DMS53 treated with DMSO at 0.1 percent for 48 hours (cell line): ENCODE results near the gene STAC.
"Not testable (repeated sequence)": the region's sequence is repeated elsewhere in the genome, so short reads cannot be mapped to it uniquely, and the experiment has no call there.

ENCODE experiments used
- DNase-seq: peaks from one replicate; lab custom pipeline; 2025; ENCODE audit not compliant: unreplicated experiment; lab: John Stamatoyannopoulos, UW

STAC gene

GRCh38 chr3:36578418-36578817 is 198.1 kb downstream of the STAC start:
- not testable (repeated sequence) for DNase-seq

DNA sequence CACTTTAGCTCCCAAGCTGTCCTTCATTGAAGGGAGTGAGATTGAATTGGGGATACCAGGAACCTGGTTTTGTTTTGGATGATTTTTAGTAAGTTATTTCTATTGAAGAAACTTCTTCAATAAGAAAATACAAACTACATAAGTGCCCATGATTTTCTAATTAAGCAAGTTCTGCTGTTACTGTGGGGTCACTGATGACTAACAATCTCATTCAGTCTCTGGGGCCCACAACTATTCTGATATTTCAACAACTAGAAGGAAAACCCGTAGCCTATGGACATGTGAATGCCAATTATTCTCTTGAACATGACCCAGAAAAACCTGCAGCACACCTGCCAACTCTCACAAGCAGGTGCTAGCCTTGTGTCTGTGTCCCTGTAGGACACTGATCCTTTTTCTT is 199.4 kb downstream of the STAC start:
- DNase-seq, result no peak

DNA sequence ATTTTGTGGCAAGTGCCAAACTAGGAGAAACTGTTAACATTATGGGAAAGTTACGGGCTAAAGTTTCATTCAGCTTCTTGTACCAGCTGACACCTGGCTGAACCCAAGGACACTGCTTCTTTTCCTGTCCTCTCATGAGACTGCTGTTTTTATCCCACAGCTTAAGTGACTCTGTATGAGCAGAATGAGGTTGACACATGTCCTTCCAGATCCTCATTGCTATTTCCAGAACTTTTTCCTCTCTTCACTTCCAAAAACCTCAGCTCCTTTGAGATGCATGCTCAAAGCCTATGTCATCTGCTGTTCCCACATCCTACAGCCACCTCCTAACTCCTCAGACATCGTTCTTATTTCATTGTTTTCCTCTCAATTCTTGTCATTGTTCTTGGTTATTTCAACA is 200.4 kb downstream of the STAC start:
- no peak for DNase-seq

DNA sequence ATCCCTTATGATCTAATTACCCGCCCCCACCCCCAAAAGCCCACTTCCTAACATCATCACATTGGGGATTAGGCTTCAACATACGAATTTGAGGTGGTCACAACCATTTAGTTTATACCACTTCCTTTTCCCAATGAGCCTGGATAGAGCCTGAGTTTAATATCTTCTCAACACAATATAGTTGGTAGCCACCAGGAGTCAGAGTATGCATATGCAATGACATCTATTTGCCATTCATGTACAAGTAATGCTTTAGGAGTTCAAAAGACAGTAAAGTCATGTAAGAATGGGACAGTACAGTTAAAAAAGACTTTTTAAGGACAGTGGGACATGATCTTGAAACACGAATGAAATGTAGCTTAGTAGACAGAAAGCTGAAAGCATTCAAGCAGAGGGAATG is 211.7 kb downstream of the STAC start:
- no peak for DNase-seq

GRCh38 chr3:36595511-36595910 is 215.2 kb downstream of the STAC start:
- DNase-seq, result no peak

GRCh38 chr3:36596419-36596818 is 216.1 kb downstream of the STAC start:
- no peak for DNase-seq

DNA sequence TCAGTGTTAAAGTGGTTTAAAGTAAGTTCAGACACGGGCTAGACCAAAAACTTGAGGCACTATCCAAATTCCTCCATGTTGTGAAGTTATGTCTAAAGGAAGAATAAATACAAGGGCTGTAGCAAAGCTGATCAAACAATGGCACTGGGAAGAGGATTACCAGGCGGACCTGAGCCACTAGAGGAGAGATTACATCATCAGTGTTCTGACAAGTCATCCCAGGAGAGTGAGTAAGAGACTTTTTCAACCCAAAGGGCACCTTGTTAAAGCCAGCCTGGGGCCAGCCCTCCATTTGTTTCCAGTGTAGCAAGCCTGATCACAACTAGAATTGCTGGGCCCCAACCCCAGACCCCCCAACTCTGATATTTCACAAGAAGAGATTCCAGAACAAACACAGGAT is 217.1 kb downstream of the STAC start:
- DNase-seq, result peak; percentile 20
